HG03097 (cell line): ENCODE results near the gene METTL8.
A peak's percentile ranks its signal among the peaks of the same experiment; 100 is the strongest.
"Not testable (repeated sequence)": the region's sequence is repeated elsewhere in the genome, so short reads cannot be mapped to it uniquely, and the experiment has no call there.

Source experiments
- ATAC-seq: cut with Tn5 transposase; IDR thresholded peaks from one replicate; pipeline ENCODE4 v1.9.1; 2021; ENCODE audit not compliant: unreplicated experiment, low FRiP score

The METTL8 gene

DNA sequence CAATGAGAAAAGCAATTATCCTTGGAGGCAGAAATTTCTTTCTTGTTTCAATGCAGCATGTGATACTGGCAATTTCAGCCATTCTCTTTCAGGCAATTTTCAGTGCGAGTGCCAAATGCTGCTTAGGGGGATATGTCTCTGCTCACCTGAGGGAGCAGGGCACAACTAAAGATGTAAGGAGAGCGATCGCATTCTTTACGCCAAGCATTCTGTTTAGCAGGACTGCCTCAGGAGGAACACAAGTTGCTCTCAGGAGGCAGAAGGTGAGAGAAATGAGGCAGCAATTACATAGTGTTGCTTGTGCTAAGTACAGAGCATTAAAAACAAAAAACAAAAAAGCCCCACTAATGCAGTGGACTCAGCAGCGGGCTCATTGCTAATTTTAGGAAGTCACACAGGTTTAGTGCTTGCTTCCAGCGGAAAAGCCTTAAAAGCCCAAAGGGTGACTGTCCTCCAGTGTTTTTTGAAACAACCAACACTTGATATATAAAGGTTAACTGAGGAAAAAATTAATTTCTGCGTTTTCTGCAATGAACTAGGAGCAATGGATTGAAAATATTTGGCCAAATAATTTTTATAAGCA is 116.9 kb downstream of the METTL8 start:
- no peak for ATAC-seq

DNA sequence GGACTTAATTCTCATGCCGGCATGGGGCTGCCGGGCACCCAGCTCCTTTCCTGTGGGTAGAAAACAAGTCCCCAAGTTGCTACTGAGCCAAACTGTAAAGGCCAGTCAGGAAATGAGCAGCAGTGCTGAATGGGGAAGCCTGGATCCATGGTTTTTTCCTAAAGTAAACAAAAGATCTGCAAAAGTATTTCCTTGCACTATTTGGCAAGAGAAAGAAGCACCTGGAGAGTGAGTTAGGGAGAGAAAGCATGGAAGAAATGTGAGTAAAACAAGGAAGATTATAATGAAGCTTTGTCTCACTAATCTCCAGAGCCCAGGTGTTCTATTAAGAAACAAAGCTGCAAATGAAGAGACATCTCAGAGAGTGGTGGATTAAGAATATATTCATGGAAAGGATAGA is 117.6 kb downstream of the METTL8 start:
- ATAC-seq: no peak

DNA sequence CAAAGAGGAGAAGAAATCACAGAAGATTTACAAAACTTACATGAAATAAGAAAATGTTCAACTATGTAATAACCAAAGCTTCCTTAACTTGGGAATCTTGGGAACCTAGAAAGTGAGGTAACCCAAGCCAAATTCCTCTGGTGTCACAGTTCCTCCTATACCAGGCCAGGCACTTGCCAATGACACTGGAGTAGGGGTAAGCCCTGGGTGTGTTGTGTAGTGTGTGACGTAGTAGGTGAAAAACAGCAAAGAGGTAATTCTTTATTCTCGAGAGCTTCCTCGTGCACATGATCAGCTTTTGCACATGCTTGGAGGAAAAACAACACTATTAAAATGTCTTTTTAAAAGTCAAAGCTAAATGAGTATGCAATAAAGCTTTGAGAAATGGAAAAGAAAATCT is 118.0 kb downstream of the METTL8 start:
- no peak for ATAC-seq

DNA sequence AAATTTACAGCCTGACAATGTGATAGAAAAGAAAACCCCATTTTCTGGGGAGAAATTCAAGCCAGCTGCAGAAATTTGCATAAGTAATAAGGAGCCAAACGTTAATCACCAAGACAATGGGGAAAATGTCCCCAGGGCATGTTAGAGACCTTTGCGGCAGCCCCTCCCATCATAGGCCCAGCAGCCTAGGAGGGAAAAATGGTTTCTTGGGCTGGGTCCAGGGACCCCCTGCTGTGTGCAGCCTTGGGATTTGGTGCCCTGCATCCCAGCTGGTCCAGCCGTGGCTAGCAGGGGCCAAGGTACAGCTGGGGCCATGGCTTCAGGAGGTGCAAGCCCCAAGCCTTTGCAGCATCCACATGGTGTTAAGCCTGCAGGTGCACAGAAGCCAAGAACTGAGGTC is 121.6 kb downstream of the METTL8 start:
- not testable (repeated sequence) for ATAC-seq

DNA sequence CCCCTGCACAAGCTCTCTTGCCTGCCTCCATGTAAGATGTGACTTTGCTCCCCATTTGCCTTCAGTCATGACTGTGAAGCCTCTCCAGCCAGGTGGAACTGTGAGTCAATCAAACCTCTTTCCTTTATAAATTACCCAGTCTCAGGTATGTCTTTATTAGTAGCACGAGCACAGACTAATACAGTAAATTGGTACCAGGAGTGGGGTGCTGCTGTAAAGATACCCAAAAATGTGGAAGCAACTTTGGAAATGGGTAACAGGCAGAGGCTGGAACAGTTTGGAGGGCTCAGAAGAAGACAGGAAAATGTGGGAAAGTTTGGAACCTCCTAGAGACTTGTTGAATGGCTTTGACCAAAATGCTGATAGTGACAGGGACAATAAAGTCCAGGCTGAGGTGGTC is 122.2 kb downstream of the METTL8 start:
- ATAC-seq: not testable (repeated sequence)

DNA sequence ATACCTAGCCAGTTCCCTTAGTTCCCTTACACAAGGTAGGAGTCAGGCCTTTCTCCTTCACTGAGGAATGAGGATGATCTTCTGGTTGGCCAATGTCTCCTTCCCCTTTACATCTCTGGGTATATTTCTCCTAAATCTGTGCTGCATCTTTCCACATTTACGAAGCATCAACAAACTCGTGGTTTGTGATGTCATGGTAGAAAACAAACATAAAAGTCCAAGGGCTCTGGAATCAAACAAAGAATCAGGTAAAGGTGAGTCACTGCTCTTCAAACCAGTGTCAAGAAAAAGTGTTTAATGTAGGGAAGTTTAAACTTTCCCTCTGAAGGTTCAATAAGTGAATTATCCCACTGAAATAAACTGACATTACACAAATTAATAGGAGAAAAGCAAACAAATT is 122.9 kb downstream of the METTL8 start:
- ATAC-seq: no peak

DNA sequence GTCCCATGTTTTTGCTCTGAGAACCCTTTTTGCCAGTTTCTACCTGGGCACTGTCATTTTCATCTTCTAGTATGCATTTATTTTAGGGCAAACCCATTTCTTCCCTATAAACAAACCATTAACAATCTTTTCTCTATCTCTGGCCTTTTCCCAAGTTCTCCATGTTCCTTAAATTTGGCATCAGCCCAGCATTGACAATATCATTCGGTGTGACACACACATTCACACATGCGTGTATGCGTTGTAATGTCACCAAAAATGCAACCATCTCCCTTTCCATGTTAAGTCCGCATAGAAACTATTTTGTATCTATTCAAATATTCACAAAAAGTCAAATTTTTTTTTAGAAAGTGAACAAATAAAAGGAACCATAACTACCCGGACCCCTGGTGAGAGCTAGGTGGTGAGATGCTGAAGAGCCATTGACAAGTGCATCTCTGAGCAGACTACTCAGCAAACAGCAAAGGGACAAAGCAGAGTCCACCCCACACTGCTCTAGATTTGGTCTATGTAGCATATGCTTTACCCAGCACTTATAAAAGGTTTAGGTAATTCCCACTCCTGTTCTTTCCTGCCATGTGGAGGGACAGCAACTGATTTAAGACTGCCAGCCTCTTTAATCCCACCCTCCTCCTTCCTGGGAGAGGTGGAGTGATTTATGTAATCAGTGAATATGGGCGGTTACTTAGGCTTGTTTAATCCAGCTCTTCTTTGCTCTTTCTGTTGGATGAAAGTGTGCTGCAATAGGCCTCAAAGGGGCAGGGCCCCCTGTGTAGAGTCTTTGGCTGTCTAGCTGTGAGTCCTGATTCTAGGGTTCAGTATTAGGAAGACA is 124.1 kb downstream of the METTL8 start:
- ATAC-seq: no peak

DNA sequence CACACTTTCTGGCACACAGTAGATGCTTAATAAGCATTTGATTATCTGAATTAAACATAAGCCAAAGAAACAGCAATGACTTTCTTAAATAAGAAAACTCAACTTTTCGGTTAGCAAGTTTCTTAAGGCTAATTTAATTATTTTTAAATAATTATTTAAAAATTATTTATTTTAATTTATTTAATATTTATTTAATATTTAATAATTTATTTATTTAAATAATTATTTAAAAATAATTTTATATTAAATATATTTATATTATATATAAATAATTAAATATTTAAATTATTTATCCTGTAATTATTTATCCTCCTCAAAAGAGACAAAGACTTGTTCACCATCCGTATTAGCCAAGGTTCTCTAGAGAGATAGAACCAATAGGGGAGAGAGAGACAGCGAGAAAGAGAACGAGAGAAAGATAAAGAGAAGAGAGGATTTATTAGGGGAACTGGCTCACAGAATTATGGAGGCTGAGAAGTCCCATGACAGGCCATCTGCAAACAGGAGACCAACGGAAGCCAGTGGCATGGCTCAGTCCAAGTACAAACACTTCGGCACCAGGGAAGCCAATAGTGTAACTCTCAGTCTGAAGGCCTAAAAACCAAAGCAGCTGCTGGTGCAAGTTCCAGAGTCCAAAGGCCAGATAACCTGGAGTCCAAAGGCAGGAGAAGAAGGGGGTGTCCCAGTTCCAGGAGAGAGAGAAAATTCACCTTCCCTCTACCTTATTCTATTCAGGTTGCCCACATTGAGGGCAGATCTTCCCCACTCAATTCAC is 125.3 kb downstream of the METTL8 start:
- ATAC-seq: no peak

DNA sequence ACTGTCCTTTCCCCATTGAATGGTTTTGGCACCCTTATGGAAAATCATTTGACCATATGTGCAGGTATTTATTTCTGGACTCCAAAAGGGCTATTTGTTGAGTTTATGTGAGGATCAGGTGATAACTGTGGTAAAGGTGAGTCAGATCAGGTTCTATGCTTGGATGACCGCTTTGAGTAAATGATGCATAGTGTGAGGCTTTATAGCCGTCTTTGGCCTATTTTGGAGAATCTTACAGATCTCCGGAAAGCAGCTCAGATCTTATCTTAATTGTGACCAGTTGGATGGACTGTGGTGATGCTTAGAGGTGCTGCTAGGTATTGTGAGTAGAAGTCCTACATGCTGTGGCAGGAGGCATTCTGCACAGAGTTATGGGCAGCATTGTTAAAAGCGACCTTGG is 126.2 kb downstream of the METTL8 start:
- ATAC-seq: peak; percentile 81

DNA sequence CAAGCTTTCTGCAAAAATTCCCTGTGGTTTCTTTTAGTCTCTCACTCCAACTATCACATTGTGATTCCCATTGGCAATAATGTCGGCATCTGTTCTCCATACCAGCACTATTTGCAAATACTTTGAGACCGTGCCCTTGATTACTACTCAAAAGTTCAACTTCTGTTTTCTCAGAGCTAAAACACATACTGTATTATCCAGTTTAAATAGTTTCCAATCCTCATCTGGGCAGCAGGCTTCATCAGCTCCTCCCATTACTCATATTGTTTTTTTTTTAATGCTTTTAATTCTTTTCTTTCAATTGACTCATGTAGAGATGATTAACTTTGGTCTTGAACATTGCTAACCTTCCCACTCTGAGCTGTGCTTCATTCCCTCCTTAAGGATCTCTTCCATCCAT is 135.8 kb downstream of the METTL8 start:
- no peak for ATAC-seq

DNA sequence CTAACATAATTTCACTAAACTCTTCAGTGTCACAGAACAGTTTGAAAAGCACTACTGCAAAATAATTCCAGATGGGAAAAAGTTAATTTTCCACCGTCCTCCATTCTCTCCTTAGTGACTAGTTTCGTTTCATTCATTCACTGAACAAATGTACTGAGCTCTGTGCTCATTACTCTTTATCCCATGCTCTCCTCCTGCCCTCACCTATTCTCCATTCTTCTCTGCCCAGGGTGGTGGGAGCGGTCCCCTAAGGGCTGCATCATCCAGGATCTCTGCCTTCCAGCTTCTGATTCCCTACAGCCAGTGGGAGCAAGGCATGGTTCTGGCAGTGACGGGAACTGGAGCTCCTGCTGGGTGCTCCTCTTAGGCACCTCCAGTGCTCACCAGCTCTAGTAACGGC is 139.2 kb downstream of the METTL8 start:
- ATAC-seq: no peak

DNA sequence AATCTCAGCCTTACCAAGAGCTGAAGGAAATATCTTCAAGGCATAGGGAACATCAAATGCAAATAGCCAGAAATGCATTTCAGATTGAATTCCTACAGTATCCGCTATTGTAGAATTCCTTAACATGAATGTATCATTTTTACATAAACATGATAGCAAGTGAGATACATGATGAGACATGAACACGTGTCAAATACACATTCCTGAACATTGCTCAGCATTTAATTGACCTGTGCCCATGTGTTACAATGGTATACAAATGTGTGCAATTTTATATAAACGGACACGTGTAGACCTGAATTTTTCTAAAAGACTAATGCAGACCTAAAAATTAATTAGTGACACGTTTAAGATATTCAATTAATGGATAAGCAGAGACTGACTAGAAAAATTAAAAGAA is 140.1 kb downstream of the METTL8 start:
- ATAC-seq: no peak

DNA sequence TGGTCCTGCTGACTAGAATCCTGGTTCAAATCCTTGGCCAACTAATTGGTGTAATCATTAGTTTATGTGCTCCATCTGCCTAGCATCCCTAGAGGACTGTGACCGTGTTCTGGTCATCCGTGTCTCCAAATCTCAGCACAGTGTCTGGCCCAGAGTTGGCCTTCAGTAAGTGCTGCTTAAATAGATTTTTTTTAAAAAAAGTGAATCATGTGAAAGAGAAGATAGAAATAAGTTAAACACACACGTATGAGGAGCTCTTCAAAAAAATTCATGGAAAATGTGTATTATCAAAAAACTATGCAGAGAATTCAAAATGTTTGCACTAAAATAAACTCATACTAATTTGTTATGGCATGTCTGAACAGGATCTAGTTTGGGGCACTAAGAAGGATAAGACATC is 143.8 kb downstream of the METTL8 start:
- ATAC-seq: no peak

DNA sequence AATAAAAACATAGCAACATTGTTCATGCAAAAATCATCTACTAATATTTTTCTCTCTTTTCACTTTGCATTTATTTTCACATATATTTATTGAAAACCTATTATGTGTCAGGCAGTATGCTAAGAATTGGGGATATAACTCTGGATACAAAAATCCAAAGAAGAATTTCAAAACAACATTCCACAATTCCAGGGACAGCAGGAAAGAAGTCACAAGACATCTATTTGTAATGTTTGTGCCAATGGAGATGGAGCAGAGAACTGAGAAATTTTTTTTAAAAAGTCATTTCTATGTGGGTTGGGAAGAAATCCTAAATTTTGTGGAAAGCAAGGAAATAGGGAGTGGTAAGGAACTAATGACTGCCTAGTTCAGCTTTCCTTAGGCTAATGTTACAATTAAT is 144.5 kb downstream of the METTL8 start:
- ATAC-seq: no peak

DNA sequence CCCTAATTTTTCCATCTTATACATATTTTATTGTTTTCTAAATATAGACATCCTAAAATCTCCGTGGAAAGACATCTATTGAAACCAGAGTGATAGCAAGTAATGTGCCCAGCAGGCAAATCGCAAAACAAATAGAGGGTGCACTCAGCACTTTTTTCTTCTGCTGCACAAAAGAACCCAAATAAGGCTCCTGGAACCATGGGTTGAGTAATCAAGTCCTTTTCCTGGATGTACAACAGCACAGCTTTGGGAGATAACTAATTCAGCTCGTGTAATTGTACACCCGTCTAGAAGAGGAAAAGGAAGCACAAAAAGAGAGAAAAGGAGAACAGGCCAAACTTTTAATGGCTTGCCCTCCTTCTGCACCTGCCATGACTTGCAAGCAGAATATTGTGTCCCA is 146.2 kb downstream of the METTL8 start:
- no peak for ATAC-seq

DNA sequence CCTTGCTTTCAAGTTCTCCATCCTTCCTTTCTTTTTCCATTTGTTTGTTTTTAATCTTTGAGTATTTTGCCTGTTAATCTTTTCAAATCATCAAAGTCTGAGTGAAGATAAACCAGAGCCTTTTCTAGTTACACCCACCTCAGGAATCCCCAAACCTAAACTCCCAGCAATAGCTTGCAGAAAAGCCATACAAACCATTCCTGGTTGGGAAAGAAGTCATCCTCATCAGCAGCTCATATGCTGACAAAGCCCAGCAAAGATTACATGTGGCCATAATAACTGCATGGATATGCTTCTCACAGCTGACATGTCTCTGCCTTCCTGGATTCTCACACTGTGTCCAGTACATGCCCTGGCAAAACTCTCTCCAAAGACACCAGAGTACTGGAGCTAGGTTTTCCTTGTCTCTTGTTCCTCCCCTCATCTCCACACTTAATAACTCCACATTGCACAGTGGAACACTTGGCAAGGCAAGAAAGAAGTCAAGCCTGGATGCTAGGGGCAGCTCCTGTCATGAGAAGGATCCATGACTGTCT is 146.7 kb downstream of the METTL8 start:
- no peak for ATAC-seq

DNA sequence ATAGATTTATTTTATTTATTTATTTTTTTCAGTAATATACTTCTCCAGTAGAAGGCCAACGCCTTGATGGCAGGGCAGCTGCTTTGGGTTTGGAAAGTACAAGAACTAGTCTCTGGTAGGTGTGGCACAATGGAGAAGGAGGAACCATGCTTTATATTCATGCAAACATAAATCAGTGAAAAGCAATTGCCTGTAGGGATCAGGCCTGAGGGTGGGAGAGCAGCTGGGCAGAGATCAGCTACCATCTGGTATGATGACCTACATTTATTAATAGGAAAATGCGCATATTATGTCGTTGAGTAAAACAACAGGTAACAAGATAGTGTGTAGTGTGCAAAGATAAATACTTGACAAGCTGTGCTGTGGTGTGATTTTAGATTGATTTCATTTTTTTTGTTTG is 152.7 kb downstream of the METTL8 start:
- ATAC-seq: no peak

DNA sequence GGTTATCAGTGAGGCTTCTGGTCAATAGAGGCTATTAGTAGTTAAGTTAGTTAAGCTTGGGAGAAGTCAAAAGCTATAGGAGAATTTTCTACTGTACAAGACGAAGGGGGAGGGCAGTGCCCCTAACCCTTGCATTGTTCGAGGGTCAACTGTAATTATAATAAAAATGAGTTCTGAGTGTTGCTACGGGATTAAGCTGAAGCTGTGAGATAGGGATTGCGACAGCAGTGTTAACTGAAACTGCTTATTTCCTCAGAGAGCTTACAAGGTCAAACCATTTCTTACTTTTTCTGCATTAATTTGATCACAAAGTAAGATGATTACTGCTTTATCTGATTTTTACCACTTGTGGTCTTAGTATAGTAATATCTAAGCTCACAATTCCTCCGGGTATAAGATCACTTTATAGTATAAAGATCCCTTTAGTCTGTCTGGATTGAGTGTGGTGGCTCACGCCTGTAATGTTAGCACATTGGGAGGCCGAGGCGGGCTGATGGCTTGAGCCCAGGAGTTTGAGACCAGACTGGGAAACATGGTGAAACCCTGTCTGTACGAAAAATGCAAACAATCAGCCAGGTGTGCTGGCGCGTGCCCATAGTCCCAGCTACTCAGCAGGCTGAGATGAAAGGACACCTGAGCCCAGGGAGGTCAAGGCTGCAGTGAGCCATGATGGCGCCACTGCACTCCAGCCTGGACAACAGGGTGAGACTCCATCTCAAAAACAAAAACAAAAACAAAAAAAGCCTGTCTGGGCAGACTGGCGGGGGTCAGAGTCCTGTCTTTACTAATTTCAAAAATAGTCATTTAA is 153.6 kb downstream of the METTL8 start:
- ATAC-seq: no peak

DNA sequence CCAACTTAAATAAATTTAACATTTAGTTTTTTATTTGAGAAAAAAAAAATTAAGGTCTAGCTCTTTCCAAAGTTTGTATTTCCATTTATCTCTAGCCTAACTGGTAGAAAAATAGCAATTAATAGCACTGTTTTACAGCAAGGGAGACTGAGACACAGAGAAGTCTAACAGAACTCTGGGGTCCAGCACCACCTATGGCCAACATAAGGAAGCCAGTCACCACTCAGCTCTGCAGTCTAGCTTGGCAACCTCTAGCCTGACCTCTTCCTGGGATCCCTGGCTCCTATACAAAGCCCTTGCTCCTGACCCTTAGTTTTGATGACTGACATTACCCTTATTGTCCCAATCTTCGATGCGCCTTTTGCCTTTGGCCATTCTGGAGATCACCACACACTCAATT is 159.0 kb downstream of the METTL8 start:
- no peak for ATAC-seq

DNA sequence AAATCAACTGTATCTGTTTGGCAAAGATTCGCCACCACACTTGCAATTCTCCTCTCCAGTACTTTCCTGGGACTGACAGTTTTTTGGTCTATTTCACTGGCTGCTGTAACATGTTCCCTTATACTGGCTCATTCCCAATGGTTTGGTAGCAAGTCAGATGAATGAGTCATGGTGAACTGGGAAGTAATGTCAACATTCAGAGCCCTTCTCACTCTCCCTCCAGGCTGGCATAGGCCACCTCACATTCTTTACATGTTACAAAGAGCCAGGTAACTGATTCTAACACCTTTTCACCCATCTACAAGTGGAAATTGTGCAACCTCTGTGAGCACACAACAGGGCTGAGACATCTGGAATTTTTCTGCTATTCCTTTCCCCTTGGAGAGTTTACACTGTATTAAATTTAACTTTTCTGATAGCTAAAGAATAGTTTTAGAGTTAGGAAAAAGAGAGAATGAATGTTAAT is 161.8 kb downstream of the METTL8 start:
- no peak for ATAC-seq
